NCI-H226 (cell line): ENCODE results near the gene KCNMB3.
A peak's percentile ranks its signal among the peaks of the same experiment; 100 is the strongest.
"Not testable (repeated sequence)": the region's sequence is repeated elsewhere in the genome, so short reads cannot be mapped to it uniquely, and the experiment has no call there.

Source experiments
- DNase-seq: peaks from one replicate; pipeline ENCODE4 v3.0.0-alpha.2; 2015

The KCNMB3 gene

DNA sequence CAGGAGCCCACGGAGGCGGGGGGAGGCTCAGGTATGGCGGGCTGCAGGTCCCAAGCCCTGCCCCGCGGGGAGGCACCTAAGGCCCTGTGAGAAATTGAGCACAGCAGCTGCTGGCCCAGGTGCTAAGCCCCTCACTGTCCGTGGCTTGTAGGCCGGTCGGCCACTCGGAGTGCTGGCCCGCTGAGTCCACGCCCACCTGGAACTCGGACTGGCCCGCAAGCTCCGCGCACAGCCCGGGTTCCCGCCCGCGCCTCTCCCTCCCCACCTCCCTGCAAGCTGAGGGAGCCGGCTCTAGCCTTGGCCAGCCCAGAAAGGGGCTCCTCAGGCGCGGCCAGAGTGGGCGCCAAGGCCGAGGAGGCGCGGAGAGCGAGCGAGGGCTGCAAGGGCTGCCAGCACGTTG lies 12.2 kb upstream of the KCNMB3 start:
- no peak for DNase-seq

- peak; percentile 70 for DNase-seq
Observed at GRCh38 chr3:179260949-179261765, 10.2 kb upstream of the KCNMB3 start.

- not testable (repeated sequence) for DNase-seq
Observed at GRCh38 chr3:179259959-179260756, 9.2 kb upstream of the KCNMB3 start.

GRCh38 chr3:179258820-179259219 lies 7.9 kb upstream of the KCNMB3 start:
- DNase-seq: no peak

GRCh38 chr3:179257742-179258141 lies 6.8 kb upstream of the KCNMB3 start:
- not testable (repeated sequence) for DNase-seq

DNA sequence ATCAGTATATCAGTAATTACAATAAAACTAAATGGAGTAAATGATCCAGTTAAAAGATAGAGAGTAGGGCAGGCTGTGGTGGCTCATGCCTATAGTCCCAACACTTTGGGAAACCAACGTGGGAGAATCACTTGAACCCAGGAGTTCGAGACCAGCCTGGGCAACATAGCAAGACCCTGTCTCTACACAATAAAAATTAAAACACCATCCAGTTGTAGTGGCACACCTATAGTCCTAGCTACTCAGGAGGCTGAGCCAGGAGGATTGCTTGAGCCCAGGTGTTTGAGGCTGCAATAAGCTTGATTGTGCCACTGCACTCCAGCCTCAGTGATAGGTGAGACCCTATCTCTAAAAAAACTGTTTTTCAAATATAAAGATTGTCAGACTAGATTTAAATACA lies 5.9 kb upstream of the KCNMB3 start:
- DNase-seq: no peak

- no peak for DNase-seq
Observed at GRCh38 chr3:179247289-179248015, 3.5 kb downstream of the KCNMB3 start.

GRCh38 chr3:179244878-179245277 lies 6.0 kb downstream of the KCNMB3 start:
- no peak for DNase-seq

GRCh38 chr3:179242859-179243258 lies 8.1 kb downstream of the KCNMB3 start:
- not testable (repeated sequence) for DNase-seq

DNA sequence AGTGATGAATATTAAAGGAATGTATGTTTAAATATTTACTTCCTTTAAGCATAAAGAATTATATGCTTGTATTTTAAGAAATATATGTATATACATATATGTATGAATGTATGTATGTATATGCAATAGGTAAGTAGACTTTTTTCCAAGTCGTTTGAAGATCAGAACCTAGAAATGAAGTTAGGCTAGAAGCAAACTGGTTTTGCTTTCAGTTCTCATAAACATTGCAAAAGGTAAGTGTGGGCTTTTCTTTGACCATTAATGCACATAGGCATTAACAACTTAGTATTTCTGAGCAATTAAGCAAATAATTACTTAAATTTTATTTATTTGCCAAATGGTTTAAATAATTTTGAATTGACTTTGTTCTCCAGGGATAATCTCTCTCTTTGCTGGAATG lies 10.6 kb downstream of the KCNMB3 start:
- DNase-seq: not testable (repeated sequence)

DNA sequence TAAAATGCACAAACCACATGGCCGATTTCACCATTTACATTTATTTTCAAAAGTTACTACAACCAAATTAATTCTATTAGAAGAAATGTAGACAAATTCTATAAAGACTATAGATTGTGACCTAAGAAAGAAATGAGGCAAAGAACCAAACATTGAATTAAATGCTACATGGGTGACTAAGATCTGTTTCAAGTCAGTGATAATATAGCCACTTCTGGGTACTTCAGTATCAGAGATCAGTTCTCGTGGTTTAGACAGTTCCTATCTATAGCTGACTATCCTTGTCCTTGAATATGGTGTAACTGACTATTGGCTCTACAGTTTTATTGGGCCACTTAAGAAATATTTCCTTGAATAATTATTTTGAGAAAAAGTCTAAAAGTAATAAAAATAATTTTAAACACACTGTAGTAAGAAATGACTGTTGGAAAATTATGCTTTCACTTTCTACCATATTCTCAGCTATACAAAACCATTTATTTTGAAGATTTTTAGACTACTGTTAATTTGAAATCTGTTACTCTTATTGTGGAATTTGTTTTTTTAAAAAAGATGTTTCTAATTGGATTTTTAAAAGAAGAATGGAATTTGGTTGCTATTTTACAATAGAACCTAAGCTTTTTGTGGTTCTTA lies 14.1 kb downstream of the KCNMB3 start:
- DNase-seq: no peak

DNA sequence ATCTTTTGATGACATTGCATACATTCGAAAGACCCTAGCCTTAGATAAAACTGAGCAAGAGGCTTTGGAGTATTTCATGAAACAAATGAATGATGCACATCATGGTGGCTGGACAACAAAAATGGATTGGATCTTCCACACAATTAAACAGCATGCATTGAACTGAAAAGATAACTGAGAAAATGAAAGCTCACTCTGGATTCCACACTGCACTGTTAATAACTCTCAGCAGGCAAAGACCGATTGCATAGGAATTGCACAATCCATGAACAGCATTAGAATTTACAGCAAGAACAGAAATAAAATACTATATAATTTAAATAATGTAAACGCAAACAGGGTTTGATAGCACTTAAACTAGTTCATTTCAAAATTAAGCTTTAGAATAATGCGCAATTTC lies 16.7 kb downstream of the KCNMB3 start:
- DNase-seq: no peak

- DNase-seq: no peak
Observed at GRCh38 chr3:179233043-179233442, 17.9 kb downstream of the KCNMB3 start.

- DNase-seq: no peak
Observed at GRCh38 chr3:179229177-179229576, 21.7 kb downstream of the KCNMB3 start.

DNA sequence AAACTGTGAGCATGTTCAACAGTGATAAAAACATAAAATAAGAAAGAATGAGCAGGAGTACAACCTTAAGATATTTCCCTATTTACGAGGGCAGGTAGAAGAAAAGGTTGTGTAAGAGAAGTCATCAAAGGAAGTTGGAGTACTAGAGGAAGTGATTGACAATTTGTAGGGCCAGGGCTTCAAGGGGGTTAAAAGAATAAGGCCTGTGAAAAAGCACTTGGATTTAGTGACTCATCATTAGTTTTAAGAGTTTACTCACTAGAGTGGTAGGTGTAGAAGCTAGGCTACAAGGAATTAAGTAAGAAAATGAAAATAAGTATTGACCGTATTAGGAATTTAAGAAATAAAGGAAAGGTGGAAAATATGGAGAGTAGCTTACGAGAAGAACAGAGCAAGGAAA lies 23.6 kb downstream of the KCNMB3 start:
- DNase-seq: no peak

DNA sequence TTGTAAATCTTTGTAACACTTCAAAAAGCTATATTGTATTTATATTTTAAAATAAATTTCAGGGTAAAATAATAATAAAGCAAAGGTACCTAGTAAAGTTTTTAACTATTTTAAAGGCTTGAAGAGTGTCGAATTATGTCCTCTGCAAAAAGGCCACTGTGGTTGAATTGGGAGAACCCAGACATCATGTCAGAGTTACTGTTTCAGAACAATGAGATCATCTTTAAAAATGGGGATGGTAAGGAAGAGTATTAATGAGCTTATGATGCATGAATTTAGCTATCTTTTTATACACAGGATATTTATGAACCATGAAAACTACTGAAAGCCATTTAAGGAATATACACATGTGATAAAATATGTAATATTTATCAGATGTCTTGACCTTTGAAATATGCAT lies 26.3 kb downstream of the KCNMB3 start:
- DNase-seq: no peak

DNA sequence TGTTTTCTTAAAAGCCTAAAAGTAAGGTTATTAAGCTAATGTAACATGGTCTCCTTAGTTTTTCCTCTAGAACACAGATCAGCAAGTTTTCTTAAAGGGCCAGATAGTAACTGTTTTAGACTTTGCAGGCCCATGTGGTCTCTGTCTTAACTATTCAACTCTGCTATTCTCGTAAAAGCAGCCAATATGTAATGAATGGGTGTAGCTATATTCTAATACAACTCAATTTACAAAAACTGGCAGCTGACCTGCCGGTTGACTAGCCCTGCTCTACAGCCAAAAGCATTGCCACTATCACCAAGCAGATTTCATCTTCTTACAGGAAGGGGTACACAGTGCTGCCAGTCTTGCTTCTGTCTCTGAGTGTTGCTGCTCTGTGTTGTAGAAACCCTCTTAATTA lies 27.4 kb downstream of the KCNMB3 start:
- DNase-seq: no peak

DNA sequence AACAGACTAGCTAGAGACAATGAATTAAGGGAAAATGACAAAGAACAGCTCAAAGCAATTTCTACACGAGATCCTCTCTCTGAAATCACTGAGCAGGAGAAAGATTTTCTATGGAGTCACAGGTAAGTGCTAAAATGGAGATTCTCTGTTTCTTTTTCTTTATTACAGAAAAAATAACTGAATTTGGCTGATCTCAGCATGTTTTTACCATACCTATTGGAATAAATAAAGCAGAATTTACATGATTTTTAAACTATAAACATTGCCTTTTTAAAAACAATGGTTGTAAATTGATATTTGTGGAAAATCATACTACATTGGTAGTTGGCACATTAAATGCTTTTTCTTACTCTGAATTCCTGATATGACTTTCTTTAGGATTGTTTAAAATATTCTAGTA lies 32.7 kb downstream of the KCNMB3 start:
- not testable (repeated sequence) for DNase-seq

DNA sequence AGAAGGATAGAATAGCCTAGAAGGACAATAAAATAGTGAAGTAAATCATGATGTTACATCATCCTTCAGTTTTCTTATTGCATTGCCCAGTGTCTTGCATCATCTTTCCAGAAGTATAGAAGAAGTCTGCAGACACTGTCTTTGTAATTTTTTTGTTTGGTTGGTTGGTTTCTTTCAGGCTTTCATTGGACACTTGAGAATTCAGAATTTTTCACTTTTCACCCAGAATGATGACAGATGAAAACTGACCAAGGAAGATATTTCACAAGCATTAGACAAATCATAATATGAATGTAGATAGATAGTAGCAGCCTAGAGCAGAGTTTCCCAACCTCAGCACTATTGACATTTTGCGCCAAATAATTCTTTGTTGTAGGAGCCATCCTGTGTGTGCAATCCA lies 35.4 kb downstream of the KCNMB3 start:
- not testable (repeated sequence) for DNase-seq

- DNase-seq: no peak
Observed at GRCh38 chr3:179200790-179201189, 50.1 kb downstream of the KCNMB3 start.

DNA sequence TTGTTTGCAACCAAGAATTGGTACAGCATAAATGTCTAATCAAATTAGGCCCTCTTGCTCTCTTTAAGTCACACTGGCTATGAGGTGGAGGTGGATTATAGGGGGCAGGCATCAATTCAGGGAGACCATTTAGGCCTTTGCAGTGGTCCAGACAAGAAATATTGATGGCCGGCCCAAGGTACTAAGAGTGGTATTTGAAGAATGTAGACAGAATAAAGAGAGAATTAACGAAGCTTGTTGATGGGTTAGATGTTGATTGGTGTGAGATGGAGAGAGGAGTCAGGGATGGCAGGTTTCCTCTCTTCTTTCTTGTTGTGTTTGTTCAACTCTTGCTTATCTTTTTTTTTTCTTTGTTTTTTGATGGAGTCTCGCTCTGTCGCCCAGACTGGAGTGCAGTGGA lies 54.2 kb downstream of the KCNMB3 start:
- no peak for DNase-seq

GRCh38 chr3:179196098-179196497 lies 54.8 kb downstream of the KCNMB3 start:
- no peak for DNase-seq

GRCh38 chr3:179194931-179195330 lies 56.0 kb downstream of the KCNMB3 start:
- no peak for DNase-seq
